CD4-positive, alpha-beta T cell treated with Interleukin-2 at 100 ng/mL for 4 hours (primary cell): ENCODE results near the gene SPSB2.
"Not testable (repeated sequence)": the region's sequence is repeated elsewhere in the genome, so short reads cannot be mapped to it uniquely, and the experiment has no call there.

Source experiments
- DNase-seq: peaks from one replicate; pipeline ENCODE4 v3.0.0-alpha.2; 2020; ENCODE audit warnings: low spot score

The SPSB2 gene

GRCh38 chr12:6902448-6902847 is 29.3 kb upstream of the SPSB2 start:
- no peak for DNase-seq

GRCh38 chr12:6899837-6900519 is 26.9 kb upstream of the SPSB2 start:
- DNase-seq: peak; percentile 35

GRCh38 chr12:6899427-6899826 is 26.3 kb upstream of the SPSB2 start:
- DNase-seq: no peak

- no peak for DNase-seq
Observed at GRCh38 chr12:6896846-6897435, 23.8 kb upstream of the SPSB2 start.

GRCh38 chr12:6894321-6894720 is 21.2 kb upstream of the SPSB2 start:
- DNase-seq: no peak

- not testable (repeated sequence) for DNase-seq
Observed at GRCh38 chr12:6892683-6893082, 19.6 kb upstream of the SPSB2 start.

- no peak for DNase-seq
Observed at GRCh38 chr12:6891646-6892001, 18.5 kb upstream of the SPSB2 start.

- peak; percentile 98 for DNase-seq
Observed at GRCh38 chr12:6890789-6891645, 17.9 kb upstream of the SPSB2 start.

GRCh38 chr12:6889775-6890573 is 16.9 kb upstream of the SPSB2 start:
- not testable (repeated sequence) for DNase-seq

- not testable (repeated sequence) for DNase-seq
Observed at GRCh38 chr12:6888794-6889193, 15.7 kb upstream of the SPSB2 start.

GRCh38 chr12:6888360-6888759 is 15.3 kb upstream of the SPSB2 start:
- DNase-seq: no peak

- no peak for DNase-seq
Observed at GRCh38 chr12:6887460-6887859, 14.4 kb upstream of the SPSB2 start.

- DNase-seq: not testable (repeated sequence)
Observed at GRCh38 chr12:6886206-6886999, 13.3 kb upstream of the SPSB2 start.

- no peak for DNase-seq
Observed at GRCh38 chr12:6884539-6884938, 11.4 kb upstream of the SPSB2 start.

GRCh38 chr12:6883683-6884082 is 10.6 kb upstream of the SPSB2 start:
- no peak for DNase-seq

GRCh38 chr12:6883252-6883651 is 10.1 kb upstream of the SPSB2 start:
- no peak for DNase-seq

GRCh38 chr12:6879824-6880223 is 6.7 kb upstream of the SPSB2 start:
- not testable (repeated sequence) for DNase-seq

GRCh38 chr12:6874015-6874368 is 889 bp upstream of the SPSB2 start:
- DNase-seq: not testable (repeated sequence)

GRCh38 chr12:6872073-6873048 is 742 bp downstream of the SPSB2 start:
- DNase-seq: peak; percentile 85
